HEK293T (cell line): ENCODE measurements around the gene WDPCP.
A peak's percentile ranks its signal among the peaks of the same experiment; 100 is the strongest.

Experiments
- CTCF ChIA-PET: fragments of 350-600 bp; formaldehyde crosslinking; extraction: SDS; loops from one replicate; lab custom pipeline; 2021; ENCODE audit warnings: antibody characterized with exemption, inconsistent platforms; lab: Yijun Ruan, JAX
- POLR2A ChIA-PET: fragments of 350-600 bp; formaldehyde crosslinking; extraction: SDS; loops from one replicate; lab custom pipeline; 2020; ENCODE audit warnings: antibody characterized with exemption, inconsistent platforms; lab: Yijun Ruan, JAX
- DNase-seq: peaks from one replicate; pipeline ENCODE4 v3.0.0; 2012; ENCODE audit warnings: mixed read lengths; ENCODE audit errors: extremely low spot score
- ARNT ChIP-seq: fragments of 450-650 bp; IDR thresholded peaks from 2 replicates; pipeline ENCODE4 v1.6.1; 2017; ENCODE audit warnings: mild to moderate bottlenecking
- BHLHE40 ChIP-seq: fragments of 450-650 bp; IDR thresholded peaks from 2 replicates; pipeline ENCODE4 v1.6.1; 2016; ENCODE audit warnings: mild to moderate bottlenecking, moderate library complexity, borderline replicate concordance
- CTBP1 ChIP-seq: fragments of 450-650 bp; IDR thresholded peaks from 2 replicates; pipeline ENCODE4 v1.6.1; 2016; ENCODE audit warnings: borderline replicate concordance
- ELF4 ChIP-seq: fragments of 450-650 bp; IDR thresholded peaks from 2 replicates; pipeline ENCODE4 v1.6.1; 2017; ENCODE audit warnings: antibody characterized with exemption
- FOXA1 ChIP-seq: fragments of 450-650 bp; IDR thresholded peaks from 2 replicates; pipeline ENCODE4 v1.6.1; 2016; ENCODE audit warnings: mild to moderate bottlenecking
- FOXK2 ChIP-seq: fragments of 450-650 bp; IDR thresholded peaks from 2 replicates; pipeline ENCODE4 v1.6.1; 2016; ENCODE audit warnings: mild to moderate bottlenecking
- FOXM1 ChIP-seq: fragments of 450-650 bp; IDR thresholded peaks from 2 replicates; pipeline ENCODE4 v1.6.1; 2017; ENCODE audit warnings: mild to moderate bottlenecking, borderline replicate concordance
- HDGF ChIP-seq: fragments of 450-650 bp; IDR thresholded peaks from 2 replicates; pipeline ENCODE4 v1.6.1; 2017; ENCODE audit warnings: antibody characterized with exemption, borderline replicate concordance
- L3MBTL2 ChIP-seq: fragments of 450-650 bp; conservative IDR thresholded peaks from 2 replicates; pipeline ENCODE4 v1.6.1; 2016; ENCODE audit warnings: mild to moderate bottlenecking
- LEF1 ChIP-seq: fragments of 450-650 bp; IDR thresholded peaks from 2 replicates; pipeline ENCODE4 v1.6.1; 2017; ENCODE audit warnings: mild to moderate bottlenecking, borderline replicate concordance
- NFRKB ChIP-seq: fragments of 450-650 bp; IDR thresholded peaks from 2 replicates; pipeline ENCODE4 v1.6.1; 2016; ENCODE audit warnings: mild to moderate bottlenecking, moderate library complexity
- PKNOX1 ChIP-seq: fragments of 450-650 bp; IDR thresholded peaks from 2 replicates; pipeline ENCODE4 v1.6.1; 2016
- SP1 ChIP-seq: fragments of 450-650 bp; IDR thresholded peaks from 2 replicates; pipeline ENCODE4 v1.6.1; 2017
- SUZ12 ChIP-seq: fragments of 450-650 bp; IDR thresholded peaks from 2 replicates; pipeline ENCODE4 v1.6.1; 2016; ENCODE audit warnings: mild to moderate bottlenecking
- TARDBP ChIP-seq: fragments of 450-650 bp; IDR thresholded peaks from 2 replicates; pipeline ENCODE4 v1.6.1; 2016
- ZNF384 ChIP-seq: fragments of 450-650 bp; IDR thresholded peaks from 2 replicates; pipeline ENCODE4 v1.6.1; 2016

WDPCP gene

GRCh38 chr2:63591566-63592175 is 3.4 kb upstream of the WDPCP start:
- ChIA-PET POLR2A (no interaction called here), CTCF (interaction anchor here (1.1 kb wide), 1 partner anchor 1134 kb away, joined by 3 read pairs; no protein-coding TSS in a partner anchor)
- TF ChIP-seq ARNT (no peak), HDGF (no peak), FOXK2 (no peak), SUZ12 (no peak), FOXM1 (no peak), PKNOX1 (no peak), FOXA1 (no peak), LEF1 (no peak), CTBP1 (no peak), NFRKB (no peak), BHLHE40 (no peak), TARDBP (no peak), ELF4 (no peak), ZNF384 (no peak), SP1 (no peak), L3MBTL2 (no peak)
- no peak for DNase-seq

- ChIA-PET CTCF (no interaction called here), POLR2A (no interaction called here)
- no peak for TF ChIP-seq ELF4
- no peak for TF ChIP-seq FOXM1
- TF ChIP-seq HDGF = no peak
- no peak for TF ChIP-seq TARDBP
- TF ChIP-seq CTBP1 = no peak
- TF ChIP-seq PKNOX1 = no peak
- no peak for TF ChIP-seq NFRKB
- no peak for TF ChIP-seq SUZ12
- no peak for TF ChIP-seq SP1
- TF ChIP-seq LEF1 = no peak
- no peak for TF ChIP-seq FOXK2
- TF ChIP-seq FOXA1 = no peak
- TF ChIP-seq BHLHE40 = no peak
- DNase-seq = no peak
Observed at GRCh38 chr2:63590626-63591408, 2.5 kb upstream of the WDPCP start.

- TF ChIP-seq L3MBTL2 (no peak), HDGF (no peak), SUZ12 (no peak), TARDBP (no peak), FOXK2 (no peak), BHLHE40 (no peak), NFRKB (no peak), FOXM1 (no peak), SP1 (no peak)
- peak; percentile 18 for DNase-seq
- ChIA-PET CTCF (no interaction called here), POLR2A (interaction anchor here (0.6 to 2.4 kb wide), 8 partner anchors 8 to 263 kb away, joined by 3 to 15 read pairs (median 3); no protein-coding TSS in a partner anchor)
Observed at GRCh38 chr2:63589148-63589958, 1.1 kb upstream of the WDPCP start.

GRCh38 chr2:63587814-63588384 is 378 bp downstream of the WDPCP start:
- DNase-seq = no peak
- CTCF ChIA-PET = no interaction called here

GRCh38 chr2:63582873-63583272 is 5.4 kb downstream of the WDPCP start:
- CTCF ChIA-PET = no interaction called here
- POLR2A ChIA-PET = no interaction called here
- TF ChIP-seq HDGF = no peak
- no peak for TF ChIP-seq ARNT
- TF ChIP-seq FOXK2 = no peak
- TF ChIP-seq CTBP1 = no peak
- no peak for TF ChIP-seq ELF4
- TF ChIP-seq FOXM1 = no peak
- TF ChIP-seq L3MBTL2 = no peak
- TF ChIP-seq NFRKB = no peak
- no peak for DNase-seq

More at GRCh38 chr2:63587814-63588384, 378 bp downstream of the WDPCP start:
- POLR2A ChIA-PET = interaction anchor here (0.7 to 2.4 kb wide), 8 partner anchors 9 to 264 kb away, joined by 3 to 15 read pairs (median 3); no protein-coding TSS in a partner anchor
- TF ChIP-seq TARDBP = no peak
- TF ChIP-seq ELF4 = no peak
- no peak for TF ChIP-seq LEF1
- no peak for TF ChIP-seq PKNOX1
- no peak for TF ChIP-seq L3MBTL2
